Urinary bladder (tissue), 4 donors: Measurements from ENCODE around the gene XRRA1. TPM values are rescaled to one million over a fixed set of nuclear protein-coding genes. Genes with fewer than 3 reads are reported as not detected.
"Not testable (repeated sequence)": the region's sequence is repeated elsewhere in the genome, so short reads cannot be mapped to it uniquely, and the experiment has no call there.

Experiments
- DNase-seq: peaks from one replicate; pipeline ENCODE4 v3.0.0-alpha.2; 2015; ENCODE audit errors: extremely low spot score
- H3K27ac ChIP-seq: one replicate; pipeline ENCODE4 v1.5.1; 2013; ENCODE audit warnings: low read depth, mild to moderate bottlenecking, moderate library complexity
- H3K36me3 ChIP-seq: one replicate; pipeline ENCODE4 v1.6.1; 2013; ENCODE audit warnings: mild to moderate bottlenecking, moderate library complexity; ENCODE audit not compliant: insufficient read depth
- H3K4me1 ChIP-seq: one replicate; pipeline ENCODE4 v1.6.1; 2013; ENCODE audit warnings: mild to moderate bottlenecking, moderate library complexity; ENCODE audit not compliant: insufficient read depth
- H3K4me3 ChIP-seq: one replicate; pipeline ENCODE4 v1.5.1; 2013; ENCODE audit warnings: low read depth, low read length
- WGBS: extraction: QIAGEN DNeasy Blood & Tissue Kit; methylation state at CpG from one replicate; pipeline ENCODE4 v1.1.7; 2013; 5-methylcytosine and 5-hydroxymethylcytosine counted together
- polyA plus RNA-seq: library from polyadenylated mRNA; stranded (reverse); fragments of 200-250 nt; gene quantifications from one replicate; pipeline ENCODE4 v1.2.3, GENCODE V29; 2013
- total RNA-seq: library from RNA; depleted of rRNA; stranded (reverse); fragments of >200 nt; gene quantifications from one replicate; pipeline ENCODE4 v1.2.3, GENCODE V29; 2014
- donor health status: healthy with polysubstance abuse.
- donor health status: healthy.

Gene XRRA1, protein sequence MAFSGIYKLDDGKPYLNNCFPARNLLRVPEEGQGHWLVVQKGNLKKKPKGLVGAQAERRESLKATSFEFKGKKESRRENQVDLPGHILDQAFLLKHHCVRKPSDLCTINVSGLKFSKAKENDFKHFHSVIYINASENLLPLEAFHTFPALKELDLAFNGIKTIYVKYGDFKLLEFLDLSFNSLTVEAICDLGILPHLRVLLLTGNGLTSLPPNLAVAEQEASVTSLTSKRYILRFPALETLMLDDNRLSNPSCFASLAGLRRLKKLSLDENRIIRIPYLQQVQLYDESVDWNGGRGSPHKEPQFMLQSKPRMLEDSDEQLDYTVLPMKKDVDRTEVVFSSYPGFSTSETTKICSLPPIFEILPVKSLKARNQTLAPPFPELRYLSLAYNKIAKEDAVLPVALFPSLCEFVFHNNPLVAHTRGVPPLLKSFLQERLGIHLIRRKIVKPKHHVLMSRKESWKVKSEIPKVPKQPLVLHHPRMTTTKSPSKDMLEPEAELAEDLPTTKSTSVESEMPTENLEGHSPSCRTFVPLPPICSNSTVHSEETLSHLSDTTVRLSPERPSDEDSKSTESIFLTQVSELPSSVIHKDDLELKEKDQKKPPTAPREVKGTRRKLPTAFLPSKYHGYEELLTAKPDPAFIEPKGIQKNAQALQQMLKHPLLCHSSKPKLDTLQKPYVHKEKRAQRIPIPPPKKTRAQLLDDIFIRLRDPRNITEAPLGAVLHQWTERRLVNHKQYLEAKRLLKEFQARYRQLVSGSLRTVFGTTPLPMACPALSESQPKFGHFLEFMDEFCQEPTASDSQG
- total RNA-seq (35.6 TPM), polyA plus RNA-seq (11.6 TPM)

DNA sequence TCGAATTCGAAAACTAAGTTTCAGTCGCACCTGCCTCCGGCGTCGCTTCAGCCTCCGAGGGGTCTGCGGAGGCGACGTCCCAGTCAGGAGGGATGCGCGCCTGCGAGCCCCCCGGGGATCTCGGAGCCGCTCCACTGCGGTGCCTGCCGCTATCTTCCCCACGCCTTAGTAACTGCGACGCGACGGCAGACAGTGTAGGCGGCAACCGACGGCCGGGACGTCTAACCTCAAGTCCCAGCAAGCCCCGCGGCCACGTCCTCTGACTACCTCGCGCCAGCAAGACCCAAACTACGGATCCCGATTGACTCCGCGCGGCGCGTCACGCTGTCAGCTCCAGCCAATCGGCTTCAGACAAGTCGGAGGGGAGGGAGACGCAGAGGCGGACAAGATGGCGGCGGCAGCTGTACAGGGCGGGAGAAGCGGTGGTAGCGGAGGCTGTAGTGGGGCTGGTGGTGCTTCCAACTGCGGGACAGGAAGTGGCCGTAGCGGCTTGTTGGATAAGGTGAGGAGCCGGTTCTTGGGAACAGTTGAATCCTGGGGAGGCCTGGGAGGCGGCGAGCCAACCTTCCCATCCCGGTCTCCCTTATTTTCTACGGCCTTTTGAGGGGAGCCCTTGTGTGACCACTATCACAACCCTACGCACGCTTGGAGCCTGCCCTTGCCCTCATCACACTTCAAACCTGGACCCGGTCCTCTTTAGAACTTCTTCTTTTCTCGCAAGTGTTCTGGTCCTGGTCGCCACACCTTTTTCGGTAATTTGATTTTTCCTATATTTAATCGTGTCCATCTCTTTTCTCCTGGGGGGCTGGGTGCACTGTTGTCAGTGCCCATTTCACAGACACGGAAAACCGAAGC lies at the start of gene XRRA1, which contains the start of gene SPCS2:
Gene XRRA1 (minus strand): TSS at position 194 of the 855 bp plus-strand sequence. CDS start 8,213 bp downstream, outside the sequence.
Gene SPCS2 (plus strand): TSS at position 369 of the 855 bp plus-strand sequence. CDS start 20 bp downstream, at position 389.
- Histone ChIP-seq H3K4me1 (peaks cover 2% of the 10 kb centered on the region), H3K36me3 (no peaks in the 10 kb centered on the region), H3K27ac (peak within 1 kb of the TSS; percentile 59), H3K4me3 (peak within 1 kb of the TSS; percentile 79)
- WGBS, result under 1% methylated on average over 67 of the region's 67 CpGs
- peak; percentile 95 for DNase-seq

DNA sequence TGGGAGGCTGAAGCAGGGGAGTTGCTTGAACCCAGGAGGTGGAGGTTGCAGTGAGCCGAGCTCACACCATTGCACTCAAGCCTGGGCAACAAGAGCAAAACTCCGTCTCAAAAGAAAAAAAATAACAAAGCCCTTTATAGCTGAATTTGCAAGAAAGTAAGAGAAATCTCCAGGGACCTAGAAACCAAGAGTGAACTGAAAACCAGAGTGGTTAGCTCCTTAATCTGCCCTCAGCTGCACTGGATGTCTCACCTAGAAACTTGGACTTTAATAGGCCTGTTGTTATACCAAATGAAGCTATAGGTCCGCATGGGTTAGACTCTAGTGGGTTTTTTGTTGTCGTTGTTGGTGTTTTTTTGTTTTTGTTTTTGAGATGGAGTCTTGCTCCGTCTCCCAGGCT lies 44.0 kb upstream of the XRRA1 start:
- DNase-seq, result no peak
- Histone ChIP-seq H3K36me3 (peaks cover 2% of the 10 kb centered on the region), H3K27ac (no peak overlapping the region), H3K4me1 (no peaks in the 10 kb centered on the region), H3K4me3 (no peak overlapping the region)
- 96% methylated on average over 5 of the region's 5 CpGs for WGBS

DNA sequence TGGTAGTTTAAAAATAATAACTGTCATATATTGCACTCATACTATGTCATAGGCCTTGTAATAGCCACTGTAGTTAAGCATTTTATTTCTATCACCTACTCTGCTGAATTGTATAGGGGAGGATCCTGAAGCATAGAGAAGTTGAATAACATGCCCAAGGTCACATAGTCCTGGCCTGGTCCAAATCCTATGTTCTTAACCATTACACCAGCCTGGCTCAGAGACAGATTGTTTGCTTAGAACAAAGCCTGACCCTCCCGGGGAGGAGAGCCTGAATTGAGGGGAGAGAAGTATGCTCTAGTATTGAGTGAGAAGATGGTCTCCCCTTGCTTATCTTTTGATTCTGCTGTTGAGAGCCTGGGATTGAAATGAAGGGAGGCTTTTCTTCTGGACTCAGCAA lies 42.0 kb upstream of the XRRA1 start:
- no peak for DNase-seq
- Histone ChIP-seq H3K36me3 (peaks cover 1% of the 10 kb centered on the region), H3K4me3 (no peak overlapping the region), H3K27ac (no peak overlapping the region), H3K4me1 (no peaks in the 10 kb centered on the region)
- WGBS, result 44% methylated on average over 1 of the region's 1 CpG

DNA sequence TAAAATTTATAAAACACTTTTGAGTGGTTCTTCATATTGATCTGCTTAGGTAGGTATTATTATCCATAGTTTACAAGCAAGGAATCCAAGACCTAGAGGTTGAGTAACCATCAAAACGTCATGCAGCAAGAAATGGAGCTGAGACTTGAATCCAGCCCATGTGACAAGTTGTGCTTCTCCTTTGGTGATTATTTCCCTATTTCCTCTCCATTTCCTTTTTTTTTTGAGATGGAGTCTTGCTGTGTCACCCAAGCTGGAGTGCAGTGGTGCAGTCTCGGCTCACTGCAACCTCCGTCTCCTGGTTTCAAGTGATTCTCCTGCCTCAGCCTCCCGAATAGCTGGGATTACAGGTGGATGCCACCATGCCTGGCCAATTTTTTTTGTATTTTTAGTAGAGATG lies 41.3 kb upstream of the XRRA1 start:
- 94% methylated on average over 4 of the region's 4 CpGs for WGBS
- H3K4me3 ChIP-seq, H3K27ac ChIP-seq, H3K36me3 ChIP-seq, H3K4me1 ChIP-seq, DNase-seq: not testable (repeated sequence)

DNA sequence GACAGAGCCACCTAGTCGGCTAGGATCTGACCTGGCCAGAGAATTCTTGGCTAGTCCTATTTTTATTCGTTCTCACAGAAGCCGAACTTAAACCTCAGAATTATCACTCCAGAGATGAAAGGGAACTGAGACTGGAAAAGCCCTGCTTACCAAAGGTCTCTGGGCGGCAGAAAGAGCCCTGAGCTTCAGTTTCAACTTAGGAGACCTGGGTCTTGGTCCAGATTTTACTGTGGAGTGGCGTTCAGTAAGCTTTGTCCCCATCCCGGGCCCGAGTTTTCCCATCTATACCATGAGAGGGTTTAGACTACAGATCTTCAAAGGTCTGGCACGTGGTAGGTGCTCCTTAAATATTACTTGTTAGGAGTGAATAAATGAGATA lies 40.4 kb upstream of the XRRA1 start:
- Histone ChIP-seq H3K27ac (no peak overlapping the region), H3K36me3 (no peaks in the 10 kb centered on the region), H3K4me3 (peak overlapping the region; percentile 65), H3K4me1 (no peaks in the 10 kb centered on the region)
- WGBS, result 8% methylated on average over 8 of the region's 8 CpGs
- DNase-seq, result no peak

DNA sequence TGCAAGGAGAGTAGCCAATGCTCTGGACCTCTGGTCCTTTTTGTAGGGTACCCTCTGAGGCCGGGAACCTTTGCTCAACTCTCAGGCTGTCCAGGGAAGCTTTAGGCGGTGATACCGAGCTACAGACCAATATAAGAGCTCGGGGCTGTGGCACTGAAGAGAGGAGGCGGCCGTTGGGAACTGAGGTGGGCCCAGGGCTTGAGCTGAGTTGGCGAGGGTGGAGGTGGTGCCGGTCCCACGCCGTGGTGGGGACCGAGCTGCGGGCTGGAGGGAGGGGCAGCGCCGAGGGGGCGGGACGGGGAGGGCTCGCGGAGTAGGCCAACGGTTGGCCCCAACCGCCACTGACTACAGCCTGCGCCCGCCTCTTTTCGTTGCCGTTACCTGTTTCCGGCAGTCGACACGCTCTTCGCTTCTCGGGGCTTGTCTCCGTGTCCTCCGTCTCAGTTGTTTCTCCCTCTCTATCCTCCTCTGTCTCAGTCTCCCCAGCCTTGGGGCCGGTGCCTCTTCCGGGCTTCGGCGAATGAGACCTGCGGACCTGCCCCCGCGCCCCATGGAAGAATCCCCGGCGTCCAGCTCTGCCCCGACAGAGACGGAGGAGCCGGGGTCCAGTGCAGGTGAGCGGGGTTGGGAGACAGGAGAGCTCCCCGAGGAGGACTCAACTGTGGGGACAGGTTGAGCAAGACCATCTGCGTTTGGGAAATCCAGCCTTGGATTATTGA lies 39.8 kb upstream of the XRRA1 start, which contains the start of gene NEU3:
Gene NEU3 (plus strand): TSS at position 393 of the 719 bp plus-strand sequence. CDS start 128 bp downstream, at position 521.
- Histone ChIP-seq H3K36me3 (no peaks in the 10 kb centered on the region), H3K4me1 (no peaks in the 10 kb centered on the region), H3K27ac (peak within 1 kb of the TSS; percentile 14), H3K4me3 (peak within 1 kb of the TSS; percentile 65)
- WGBS, result under 1% methylated on average over 46 of the region's 46 CpGs
- peak; percentile 28 for DNase-seq

DNA sequence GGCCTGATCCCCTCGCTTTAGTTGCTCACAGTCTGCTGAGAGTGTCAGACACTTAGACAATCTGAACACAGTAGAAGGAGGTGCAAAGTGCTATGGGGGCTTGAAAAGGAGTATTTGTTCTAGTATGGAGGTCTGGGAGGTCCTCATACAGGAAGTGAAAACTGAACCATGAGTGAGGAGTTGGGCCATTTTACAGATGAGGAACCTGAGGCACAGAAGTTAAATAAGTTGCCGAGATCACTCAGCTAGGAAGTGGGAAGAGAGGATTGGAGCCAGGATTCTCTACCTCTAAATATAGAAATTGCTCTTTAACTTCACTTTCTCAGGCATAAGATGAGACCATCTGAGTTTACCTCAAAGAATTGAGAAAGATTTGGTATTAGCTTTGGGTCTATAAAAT lies 35.8 kb upstream of the XRRA1 start:
- 82% methylated on average over 2 of the region's 2 CpGs for WGBS

DNA sequence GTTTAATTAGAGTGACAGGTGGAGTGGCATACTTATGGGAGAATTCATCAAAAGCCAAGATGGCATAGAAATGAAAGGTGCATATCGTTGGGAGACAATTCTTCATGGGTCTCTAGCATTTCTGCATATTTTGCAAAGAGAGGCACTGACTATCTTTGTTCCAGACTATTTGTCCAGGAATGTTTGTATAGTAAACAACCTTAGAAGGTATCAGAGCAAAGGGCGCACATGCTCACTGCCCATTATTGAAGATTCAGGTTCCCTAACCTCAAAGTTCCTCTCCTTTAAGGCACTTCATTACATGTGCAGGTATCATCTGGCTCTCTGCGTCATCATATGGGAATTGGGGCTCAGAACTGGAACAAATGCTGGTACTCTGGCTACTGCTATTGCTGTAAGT lies 35.2 kb upstream of the XRRA1 start:
- no peak for DNase-seq
- Histone ChIP-seq H3K36me3 (no peaks in the 10 kb centered on the region), H3K4me1 (no peaks in the 10 kb centered on the region), H3K27ac (no peak overlapping the region), H3K4me3 (no peak overlapping the region)
- WGBS, result 90% methylated on average over 3 of the region's 3 CpGs

More for the DNA sequence above, 35.8 kb upstream of the XRRA1 start:
- Histone ChIP-seq H3K4me1 (no peaks in the 10 kb centered on the region), H3K27ac (no peak overlapping the region), H3K36me3 (no peaks in the 10 kb centered on the region), H3K4me3 (no peak overlapping the region)
- DNase-seq, result no peak

DNA sequence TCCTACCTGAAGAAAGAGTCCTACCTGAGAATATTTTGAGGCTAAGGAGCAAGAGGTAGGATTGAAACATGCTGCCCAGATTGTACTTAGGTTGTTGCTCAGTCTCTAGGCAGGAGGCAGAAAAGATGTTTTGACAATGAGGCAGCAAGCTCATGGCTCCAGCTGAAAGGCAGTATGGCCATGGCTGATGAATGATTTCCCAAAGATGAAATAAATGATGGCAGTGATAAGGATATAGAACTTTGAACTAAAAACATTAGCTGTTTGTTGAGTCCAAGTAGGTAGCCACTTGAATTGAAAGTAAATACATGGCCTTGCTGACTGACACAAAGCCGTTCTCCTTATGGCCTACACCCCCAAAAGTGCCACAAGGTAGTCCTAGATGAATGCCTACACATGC lies 33.0 kb upstream of the XRRA1 start:
- Histone ChIP-seq H3K4me1 (no peaks in the 10 kb centered on the region), H3K4me3 (no peak overlapping the region), H3K27ac (no peak overlapping the region), H3K36me3 (peaks cover 4% of the 10 kb centered on the region)
- 95% methylated on average over 1 of the region's 1 CpG for WGBS
- no peak for DNase-seq

DNA sequence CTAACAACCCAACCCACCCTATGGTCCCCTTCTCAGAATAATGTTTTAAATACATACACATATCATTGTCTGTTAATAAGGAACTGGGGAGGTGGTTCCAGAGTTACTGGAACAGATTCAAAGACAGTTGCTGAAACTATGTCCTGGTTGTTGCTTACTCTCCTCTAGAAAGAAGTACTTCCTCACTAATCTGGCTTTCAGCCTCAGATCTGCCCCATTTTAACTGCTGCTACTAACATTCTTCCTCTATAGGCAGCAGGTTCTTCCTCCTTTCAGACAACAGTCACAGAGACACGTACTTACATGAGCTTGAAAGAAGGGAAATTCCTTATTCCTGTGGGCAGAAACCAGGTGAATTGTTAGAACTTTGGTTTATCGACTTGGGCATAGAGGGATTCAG lies 31.7 kb upstream of the XRRA1 start:
- Histone ChIP-seq H3K27ac (no peak overlapping the region), H3K36me3 (peaks cover 4% of the 10 kb centered on the region), H3K4me1 (no peaks in the 10 kb centered on the region), H3K4me3 (no peak overlapping the region)
- 96% methylated on average over 2 of the region's 2 CpGs for WGBS
- DNase-seq, result no peak

DNA sequence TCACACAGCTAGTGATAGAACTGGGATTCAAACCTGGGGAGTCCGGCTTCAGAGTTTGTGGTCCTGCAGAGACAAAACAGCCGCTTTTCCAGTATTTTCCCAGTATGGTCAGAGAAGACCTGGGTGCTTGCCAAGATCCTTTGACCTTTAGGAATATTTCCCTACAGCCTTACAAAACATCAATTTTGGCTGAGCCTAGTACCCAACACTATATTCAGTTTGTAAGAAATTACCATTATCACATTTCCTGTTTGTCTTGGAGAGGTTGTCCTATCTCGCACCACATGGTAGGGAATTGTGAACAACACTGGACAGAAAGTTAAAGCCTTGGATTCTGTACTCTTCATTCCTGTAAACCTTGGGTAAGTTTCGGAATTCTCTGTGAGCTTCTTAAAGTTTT lies 29.1 kb upstream of the XRRA1 start:
- Histone ChIP-seq H3K36me3 (peaks cover 4% of the 10 kb centered on the region), H3K4me3 (no peak overlapping the region), H3K27ac (no peak overlapping the region), H3K4me1 (no peaks in the 10 kb centered on the region)
- 91% methylated on average over 4 of the region's 4 CpGs for WGBS
- no peak for DNase-seq

DNA sequence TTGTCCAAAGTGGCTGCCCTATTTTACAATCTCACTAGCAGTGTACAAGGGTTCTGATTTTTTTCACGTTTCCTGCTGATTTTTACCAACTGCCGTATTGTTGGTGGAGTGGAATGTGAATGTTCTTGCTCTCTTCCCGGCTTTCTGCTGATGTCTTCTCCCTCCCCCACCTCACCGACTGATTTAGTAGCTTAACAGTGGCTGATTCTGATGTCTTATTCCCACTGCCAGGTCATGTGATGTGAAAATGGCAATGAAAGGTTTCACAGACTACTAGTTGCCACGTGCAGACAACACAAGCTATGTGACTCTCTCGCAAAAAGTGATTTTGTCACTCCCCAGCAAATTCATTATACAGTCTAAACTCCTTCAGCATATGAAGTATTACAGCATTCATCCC lies 22.5 kb upstream of the XRRA1 start:
- no peaks in the 10 kb centered on the region for H3K4me1 ChIP-seq
- no peak overlapping the region for H3K27ac ChIP-seq
- DNase-seq, result no peak
- peaks cover 2% of the 10 kb centered on the region for H3K36me3 ChIP-seq
- no peak overlapping the region for H3K4me3 ChIP-seq
- WGBS, result 72% methylated on average over 6 of the region's 6 CpGs
